Measurements from ENCODE around the gene RASGEF1C.

DNA sequence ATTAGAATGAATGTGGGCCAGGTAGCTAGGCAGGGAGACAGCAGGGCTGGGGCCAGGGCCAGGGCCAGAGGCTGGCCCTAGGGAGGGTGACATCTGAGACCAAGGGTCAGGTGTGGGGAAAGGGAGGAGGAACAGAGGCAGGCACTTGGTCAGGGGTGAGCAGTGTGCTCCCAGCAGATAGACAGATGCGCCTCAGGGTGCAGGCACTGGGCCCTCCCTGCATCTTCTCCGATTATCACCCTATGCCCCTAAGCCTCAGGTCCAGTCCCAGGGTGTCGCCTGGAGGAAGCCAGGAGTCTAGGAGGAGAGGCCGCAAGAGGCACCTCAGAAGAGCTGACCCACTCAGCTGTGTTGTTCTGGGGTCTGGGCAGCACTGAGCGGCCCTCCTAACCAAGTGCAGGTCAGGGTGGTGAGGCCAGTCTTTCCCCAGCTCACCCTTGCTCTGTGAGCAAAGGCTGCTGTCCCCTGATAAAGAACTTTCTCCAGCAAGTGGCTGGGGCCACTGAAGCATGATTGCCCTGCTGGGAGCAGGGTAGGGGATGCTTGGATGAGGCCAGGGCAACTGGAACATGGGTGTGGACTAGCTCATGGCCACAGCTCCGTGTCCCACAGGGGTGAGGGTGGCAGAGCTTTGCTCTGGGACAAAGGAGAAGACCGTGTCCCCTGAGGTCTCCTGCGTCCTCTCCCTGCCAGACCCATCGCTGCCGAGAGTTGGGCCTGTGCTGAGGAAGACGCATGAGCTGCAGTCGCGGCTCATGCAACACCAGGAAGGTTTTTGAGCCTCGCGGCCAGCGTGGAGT is 2.1 kb upstream of the RASGEF1C start:
- TF ChIP-seq TAF1 (IDR thresholded peaks at IDR 0.05; ENCODE audit: borderline replicate concordance, low read depth, low read length) (no peak), MYC (IDR thresholded peaks at IDR 0.05; ENCODE audit: insufficient read depth, insufficient read length, insufficient replicate concordance, low read length, severe bottlenecking) (no peak), TCF3 (IDR thresholded peaks at IDR 0.05; ENCODE audit: borderline replicate concordance, insufficient read depth, low read depth, low read length) (no peak), CREM (IDR thresholded peaks at IDR 0.05; ENCODE audit: low read depth) (no peak), POLR2A (IDR thresholded peaks at IDR 0.05; ENCODE audit: low read depth, low read length) (no peak), POU2F2 (IDR thresholded peaks at IDR 0.05; ENCODE audit: borderline replicate concordance, low read depth, low read length) (no peak), NBN (IDR thresholded peaks at IDR 0.05) (no peak), ZNF274 (IDR thresholded peaks at IDR 0.05; ENCODE audit: insufficient read depth, insufficient read length) (no peak), POLR2AphosphoS5 (IDR thresholded peaks at IDR 0.05; ENCODE audit: low read length) (no peak)
- TF ChIP-seq, protein P1, sequence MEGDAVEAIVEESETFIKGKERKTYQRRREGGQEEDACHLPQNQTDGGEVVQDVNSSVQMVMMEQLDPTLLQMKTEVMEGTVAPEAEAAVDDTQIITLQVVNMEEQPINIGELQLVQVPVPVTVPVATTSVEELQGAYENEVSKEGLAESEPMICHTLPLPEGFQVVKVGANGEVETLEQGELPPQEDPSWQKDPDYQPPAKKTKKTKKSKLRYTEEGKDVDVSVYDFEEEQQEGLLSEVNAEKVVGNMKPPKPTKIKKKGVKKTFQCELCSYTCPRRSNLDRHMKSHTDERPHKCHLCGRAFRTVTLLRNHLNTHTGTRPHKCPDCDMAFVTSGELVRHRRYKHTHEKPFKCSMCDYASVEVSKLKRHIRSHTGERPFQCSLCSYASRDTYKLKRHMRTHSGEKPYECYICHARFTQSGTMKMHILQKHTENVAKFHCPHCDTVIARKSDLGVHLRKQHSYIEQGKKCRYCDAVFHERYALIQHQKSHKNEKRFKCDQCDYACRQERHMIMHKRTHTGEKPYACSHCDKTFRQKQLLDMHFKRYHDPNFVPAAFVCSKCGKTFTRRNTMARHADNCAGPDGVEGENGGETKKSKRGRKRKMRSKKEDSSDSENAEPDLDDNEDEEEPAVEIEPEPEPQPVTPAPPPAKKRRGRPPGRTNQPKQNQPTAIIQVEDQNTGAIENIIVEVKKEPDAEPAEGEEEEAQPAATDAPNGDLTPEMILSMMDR (IDR thresholded peaks at IDR 0.05 in 2 of 3, conservative IDR thresholded peaks at IDR 0.05 in 1 of 3; ENCODE audit: control insufficient read depth in 2 of 3, extremely low read depth in 1 of 3, insufficient read depth in 1 of 3, low read depth in 3 of 3, low read length in 3 of 3) = no peak
- TF ChIP-seq, protein P2, sequence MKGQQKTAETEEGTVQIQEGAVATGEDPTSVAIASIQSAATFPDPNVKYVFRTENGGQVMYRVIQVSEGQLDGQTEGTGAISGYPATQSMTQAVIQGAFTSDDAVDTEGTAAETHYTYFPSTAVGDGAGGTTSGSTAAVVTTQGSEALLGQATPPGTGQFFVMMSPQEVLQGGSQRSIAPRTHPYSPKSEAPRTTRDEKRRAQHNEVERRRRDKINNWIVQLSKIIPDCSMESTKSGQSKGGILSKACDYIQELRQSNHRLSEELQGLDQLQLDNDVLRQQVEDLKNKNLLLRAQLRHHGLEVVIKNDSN (IDR thresholded peaks at IDR 0.05; ENCODE audit: borderline replicate concordance, extremely low read length, insufficient read depth, low read depth, low read length) = no peak
- TF ChIP-seq, protein P3, sequence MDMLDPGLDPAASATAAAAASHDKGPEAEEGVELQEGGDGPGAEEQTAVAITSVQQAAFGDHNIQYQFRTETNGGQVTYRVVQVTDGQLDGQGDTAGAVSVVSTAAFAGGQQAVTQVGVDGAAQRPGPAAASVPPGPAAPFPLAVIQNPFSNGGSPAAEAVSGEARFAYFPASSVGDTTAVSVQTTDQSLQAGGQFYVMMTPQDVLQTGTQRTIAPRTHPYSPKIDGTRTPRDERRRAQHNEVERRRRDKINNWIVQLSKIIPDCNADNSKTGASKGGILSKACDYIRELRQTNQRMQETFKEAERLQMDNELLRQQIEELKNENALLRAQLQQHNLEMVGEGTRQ (IDR thresholded peaks at IDR 0.05; ENCODE audit: borderline replicate concordance, low read depth, low read length) = no peak

Data from GM12878 (cell line).